ENCODE results near the gene NFE2L1.
"Not testable (repeated sequence)": the region's sequence is repeated elsewhere in the genome, so short reads cannot be mapped to it uniquely, and the experiment has no call there.

Gene NFE2L1

GRCh38 chr17:48072811-48073210 lies 24.7 kb downstream of the NFE2L1 start:
- not testable (repeated sequence) for DNase-seq

- not testable (repeated sequence) for DNase-seq
Measured at GRCh38 chr17:48073566-48074094, 25.5 kb downstream of the NFE2L1 start.

GRCh38 chr17:48074322-48075081 lies 26.3 kb downstream of the NFE2L1 start:
- DNase-seq, result peak; percentile 89

- DNase-seq, result not testable (repeated sequence)
Measured at GRCh38 chr17:48077152-48077551, 29.0 kb downstream of the NFE2L1 start.

- DNase-seq, result no peak
Measured at GRCh38 chr17:48081858-48082257, 33.7 kb downstream of the NFE2L1 start.

GRCh38 chr17:48084932-48085331 lies 36.8 kb downstream of the NFE2L1 start:
- no peak for DNase-seq

- DNase-seq, result no peak
Measured at GRCh38 chr17:48093341-48094045, 45.3 kb downstream of the NFE2L1 start.

GRCh38 chr17:48095611-48096010 lies 47.5 kb downstream of the NFE2L1 start:
- DNase-seq, result no peak

GRCh38 chr17:48100160-48100559 lies 52.0 kb downstream of the NFE2L1 start:
- DNase-seq, result no peak

GRCh38 chr17:48100591-48101011 lies 52.4 kb downstream of the NFE2L1 start:
- DNase-seq, result peak; percentile 88

- DNase-seq, result peak; percentile 99
Measured at GRCh38 chr17:48101012-48101720, 53.0 kb downstream of the NFE2L1 start, which contains the start of gene CBX1. Gene CBX1, minus strand, starts transcription at chr17:48101478. Its CDS starts 24,474 bp downstream, at chr17:48077004.

GRCh38 chr17:48102043-48102750 lies 54.0 kb downstream of the NFE2L1 start:
- no peak for DNase-seq

- DNase-seq, result no peak
Measured at GRCh38 chr17:48102798-48103715, 54.9 kb downstream of the NFE2L1 start.

GRCh38 chr17:48104440-48104839 lies 56.3 kb downstream of the NFE2L1 start:
- no peak for DNase-seq

GRCh38 chr17:48106802-48107136 lies 58.6 kb downstream of the NFE2L1 start:
- no peak for DNase-seq

GRCh38 chr17:48107137-48108055 lies 59.2 kb downstream of the NFE2L1 start, which contains the start of gene SNX11:
Gene SNX11, plus strand, starts transcription at chr17:48107766. Its CDS starts 4,278 bp downstream, at chr17:48112044.
- peak; percentile 98 for DNase-seq

GRCh38 chr17:48110761-48111160 lies 62.6 kb downstream of the NFE2L1 start:
- no peak for DNase-seq

Measured in NCI-H510A treated with DMSO at 0.1 percent for 48 hours (cell line).